Neuronal stem cell (in vitro differentiated cells): ENCODE measurements around the gene PEDS1.
A peak's percentile ranks its signal among the peaks of the same experiment; 100 is the strongest.

Source experiments
- DNase-seq: peaks from one replicate; pipeline ENCODE4 v3.0.0-alpha.2; 2013; ENCODE audit warnings: low spot score
- H2AFZ ChIP-seq: one replicate; pipeline ENCODE4 v1.6.1; 2013; ENCODE audit warnings: mild to moderate bottlenecking, low read length, inconsistent platforms
- H2AK5ac ChIP-seq: 2 replicates; pipeline ENCODE4 v1.6.1; 2013; ENCODE audit warnings: low read depth, mild to moderate bottlenecking, inconsistent platforms, low read length, moderate library complexity, mixed read lengths
- H2BK120ac ChIP-seq: 2 replicates; pipeline ENCODE4 v1.6.1; 2013; ENCODE audit warnings: low read depth, mild to moderate bottlenecking, inconsistent platforms, low read length, moderate library complexity, mixed read lengths
- H2BK12ac ChIP-seq: one replicate; pipeline ENCODE4 v1.6.1; 2013; ENCODE audit warnings: low read length, inconsistent platforms
- H2BK15ac ChIP-seq: 2 replicates; pipeline ENCODE4 v1.6.1; 2013; ENCODE audit warnings: mild to moderate bottlenecking, low read length, inconsistent platforms, mixed read lengths
- H2BK5ac ChIP-seq: one replicate; pipeline ENCODE4 v1.6.1; 2013; ENCODE audit warnings: inconsistent platforms, mild to moderate bottlenecking, low read length, moderate library complexity
- H3K14ac ChIP-seq: one replicate; pipeline ENCODE4 v1.6.1; 2013; ENCODE audit warnings: low read length, inconsistent platforms
- H3K18ac ChIP-seq: 2 replicates; pipeline ENCODE4 v1.6.1; 2013; ENCODE audit warnings: low read length, inconsistent platforms
- H3K23ac ChIP-seq: 2 replicates; pipeline ENCODE4 v1.6.1; 2013; ENCODE audit warnings: low read depth, mild to moderate bottlenecking, mixed read lengths, low read length, inconsistent platforms; ENCODE audit not compliant: poor library complexity
- H3K27ac ChIP-seq: replicated peaks from 3 replicates; pipeline ENCODE4 v1.5.1; 2013; ENCODE audit warnings: low read length, inconsistent platforms
- H3K27me3 ChIP-seq, 3 experiments: 2 replicates each; pipeline ENCODE4 v1.6.1; 2013; ENCODE audit warnings: low read length in 3 of 3, mild to moderate bottlenecking in 2 of 3, inconsistent platforms in 1 of 3, low read depth in 1 of 3, mixed read lengths in 1 of 3, moderate library complexity in 1 of 3; ENCODE audit not compliant: control insufficient read depth in 3 of 3, insufficient read depth in 3 of 3
- H3K36me3 ChIP-seq, 2 donors: replicated peaks in 1 of 2; 2 replicates each; pipeline ENCODE4 v1.6.1; 2013; ENCODE audit warnings: low read length in 2 of 2; ENCODE audit not compliant: control insufficient read depth in 2 of 2, insufficient read depth in 2 of 2
- H3K4ac ChIP-seq: 2 replicates; pipeline ENCODE4 v1.6.1; 2013; ENCODE audit warnings: inconsistent platforms, mild to moderate bottlenecking, low read length, moderate library complexity
- H3K4me1 ChIP-seq, 2 donors: 1 replicate in 1 of 2; 2 replicates in 1 of 2; pipeline ENCODE4 v1.6.1; 2013; ENCODE audit warnings: low read length in 2 of 2, low read depth in 1 of 2; ENCODE audit not compliant: control insufficient read depth in 2 of 2, insufficient read depth in 1 of 2
- H3K4me2 ChIP-seq: one replicate; pipeline ENCODE4 v1.6.1; 2013; ENCODE audit warnings: mild to moderate bottlenecking, low read length, inconsistent platforms; ENCODE audit not compliant: insufficient read depth, poor library complexity, severe bottlenecking
- H3K4me3 ChIP-seq, 2 donors: 2 replicates each; pipeline ENCODE4 v1.5.1; 2013; ENCODE audit warnings: low read length in 2 of 2, mild to moderate bottlenecking in 2 of 2, inconsistent platforms in 1 of 2, moderate library complexity in 1 of 2
- H3K79me1 ChIP-seq: one replicate; pipeline ENCODE4 v1.6.1; 2013; ENCODE audit warnings: low read depth, mild to moderate bottlenecking, inconsistent platforms, low read length, moderate library complexity
- H3K9ac ChIP-seq: one replicate; pipeline ENCODE4 v1.6.1; 2013; ENCODE audit warnings: mild to moderate bottlenecking, low read depth, low read length, inconsistent platforms; ENCODE audit not compliant: poor library complexity
- H3K9me3 ChIP-seq, 2 donors: replicated peaks in 1 of 2; 2 replicates each; pipeline versions ENCODE3 to v1.6.1; 2013; ENCODE audit warnings: low read length in 2 of 2, mild to moderate bottlenecking in 2 of 2, inconsistent platforms in 1 of 2, low read depth in 1 of 2, mixed read lengths in 1 of 2, moderate library complexity in 1 of 2; ENCODE audit not compliant: control insufficient read depth in 2 of 2, insufficient read depth in 1 of 2
- H4K8ac ChIP-seq: one replicate; pipeline ENCODE4 v1.6.1; 2013; ENCODE audit warnings: low read depth, mild to moderate bottlenecking, inconsistent platforms, low read length, moderate library complexity
- H4K91ac ChIP-seq: one replicate; pipeline ENCODE4 v1.6.1; 2013; ENCODE audit warnings: low read length, low read depth, mild to moderate bottlenecking, inconsistent platforms; ENCODE audit not compliant: poor library complexity
- WGBS, 2 donors: extraction: QIAGEN DNeasy Blood & Tissue Kit; methylation state at CpG; one replicate each; pipeline ENCODE4 v1.1.7; 2013; ENCODE audit warnings: missing lambda C conversion rate in 2 of 2, mixed read lengths in 1 of 2; ENCODE audit not compliant: insufficient read length in 2 of 2, insufficient replicate concordance in 1 of 2; ENCODE audit errors: extremely low coverage in 2 of 2; 5-methylcytosine and 5-hydroxymethylcytosine counted together

Gene PEDS1

GRCh38 chr20:50196896-50197295 is 43.4 kb upstream of the PEDS1 start:
- WGBS, 2 donors: no CpG with 5 or more reads among the region's 6 CpGs
- DNase-seq: no peak

GRCh38 chr20:50196248-50196647 is 42.7 kb upstream of the PEDS1 start:
- H3K18ac ChIP-seq: no peak overlapping the region

More at GRCh38 chr20:50196896-50197295, 43.4 kb upstream of the PEDS1 start:
- H4K91ac ChIP-seq: no peak overlapping the region
- H3K79me1 ChIP-seq: peaks cover 1% of the 10 kb centered on the region
- no peak overlapping the region for H2AFZ ChIP-seq
- no peak overlapping the region for H2BK12ac ChIP-seq
- H3K14ac ChIP-seq: no peak overlapping the region
- H4K8ac ChIP-seq: no peak overlapping the region
- H3K4me1 ChIP-seq: peaks cover 10 to 17% of the 10 kb centered on the region in 2 donors
- no peak overlapping the region for H3K27ac ChIP-seq
- H3K4ac ChIP-seq: no peak overlapping the region
- no peak overlapping the region for H2BK15ac ChIP-seq
- H3K9me3 ChIP-seq: peaks cover 0 to 2% of the 10 kb centered on the region in 2 donors
- H3K9ac ChIP-seq: no peak overlapping the region
- H3K4me3 ChIP-seq: no peak overlapping the region
- H2BK120ac ChIP-seq: no peak overlapping the region
- H3K27me3 ChIP-seq: peaks cover 0 to 19% (median 0%) of the 10 kb centered on the region in 3 experiments
- H3K36me3 ChIP-seq: no peaks in the 10 kb centered on the region
- H3K18ac ChIP-seq: no peak overlapping the region
- H3K23ac ChIP-seq: no peak overlapping the region
- peak overlapping the region; percentile 10 for H2AK5ac ChIP-seq
- no peak overlapping the region for H2BK5ac ChIP-seq
- H3K4me2 ChIP-seq: no peak overlapping the region

GRCh38 chr20:50195524-50196120 is 42.1 kb upstream of the PEDS1 start:
- peaks cover 10 to 15% of the 10 kb centered on the region in 2 donors for H3K4me1 ChIP-seq
- no peak overlapping the region for H2BK120ac ChIP-seq
- H3K4ac ChIP-seq: no peak overlapping the region
- H2AFZ ChIP-seq: no peak overlapping the region
- H3K23ac ChIP-seq: no peak overlapping the region
- H2BK15ac ChIP-seq: no peak overlapping the region
- H3K18ac ChIP-seq: no peak overlapping the region
- no peak for DNase-seq
- no peak overlapping the region for H3K4me2 ChIP-seq
- no peak overlapping the region for H3K27ac ChIP-seq
- no peak overlapping the region for H3K9ac ChIP-seq
- H4K91ac ChIP-seq: no peak overlapping the region
- peaks cover 0 to 23% (median 3%) of the 10 kb centered on the region in 3 experiments for H3K27me3 ChIP-seq
- no peak overlapping the region for H3K4me3 ChIP-seq
- no peak overlapping the region for H2AK5ac ChIP-seq
- H3K36me3 ChIP-seq: no peaks in the 10 kb centered on the region
- no peak overlapping the region for H4K8ac ChIP-seq
- no peak overlapping the region for H3K14ac ChIP-seq
- no peak overlapping the region for H2BK5ac ChIP-seq
- peaks cover 1% of the 10 kb centered on the region for H3K79me1 ChIP-seq
- WGBS, 2 donors: no CpG with 5 or more reads among the region's 13 CpGs
- peaks cover 0 to 2% of the 10 kb centered on the region in 2 donors for H3K9me3 ChIP-seq
- H2BK12ac ChIP-seq: no peak overlapping the region

More at GRCh38 chr20:50196248-50196647, 42.7 kb upstream of the PEDS1 start:
- Histone ChIP-seq H2AK5ac (no peak overlapping the region), H2BK5ac (no peak overlapping the region), H3K4me3 (no peak overlapping the region), H2BK15ac (no peak overlapping the region), H3K27me3 (peaks cover 0 to 23% (median 3%) of the 10 kb centered on the region in 3 experiments), H3K4me1 (peaks cover 10 to 18% of the 10 kb centered on the region in 2 donors), H4K91ac (no peak overlapping the region), H3K36me3 (no peaks in the 10 kb centered on the region), H3K9me3 (peaks cover 0 to 2% of the 10 kb centered on the region in 2 donors), H3K9ac (no peak overlapping the region), H3K79me1 (peaks cover 1% of the 10 kb centered on the region), H3K14ac (no peak overlapping the region), H2AFZ (no peak overlapping the region), H3K4ac (no peak overlapping the region), H4K8ac (no peak overlapping the region), H3K23ac (no peak overlapping the region), H2BK12ac (no peak overlapping the region), H3K4me2 (no peak overlapping the region), H3K27ac (no peak overlapping the region), H2BK120ac (no peak overlapping the region)
- WGBS, 2 donors: no CpG with 5 or more reads among the region's 4 CpGs
- DNase-seq: no peak

GRCh38 chr20:50194831-50195523 is 41.5 kb upstream of the PEDS1 start:
- no peak overlapping the region for H3K18ac ChIP-seq
- peaks cover 10 to 13% of the 10 kb centered on the region in 2 donors for H3K4me1 ChIP-seq
- no peak overlapping the region for H4K91ac ChIP-seq
- no peak overlapping the region for H3K4me3 ChIP-seq
- no peak overlapping the region for H4K8ac ChIP-seq
- no peak overlapping the region for H3K9ac ChIP-seq
- H2BK12ac ChIP-seq: no peak overlapping the region
- no peak for DNase-seq
- WGBS, 2 donors: no CpG with 5 or more reads among the region's 8 CpGs
- H2BK5ac ChIP-seq: no peak overlapping the region
- peaks cover 1% of the 10 kb centered on the region for H3K79me1 ChIP-seq
- no peak overlapping the region for H3K4me2 ChIP-seq
- H3K23ac ChIP-seq: no peak overlapping the region
- peaks cover 0 to 23% (median 3%) of the 10 kb centered on the region in 3 experiments for H3K27me3 ChIP-seq
- no peak overlapping the region for H3K4ac ChIP-seq
- H3K36me3 ChIP-seq: no peaks in the 10 kb centered on the region
- no peak overlapping the region for H2BK15ac ChIP-seq
- no peak overlapping the region for H2AFZ ChIP-seq
- peaks cover 0 to 2% of the 10 kb centered on the region in 2 donors for H3K9me3 ChIP-seq
- no peak overlapping the region for H2AK5ac ChIP-seq
- no peak overlapping the region for H2BK120ac ChIP-seq
- no peak overlapping the region for H3K27ac ChIP-seq
- H3K14ac ChIP-seq: no peak overlapping the region
